Neutrophil (primary cell): ENCODE data around the gene TSR1.

Experiments used
- H3K27ac ChIP-seq: fragments of 200-600 bp; sonication (generic); 2 replicates; pipeline ENCODE4 v1.5.1; 2016; ENCODE audit warnings: mild to moderate bottlenecking, moderate library complexity
- H3K27me3 ChIP-seq: fragments of 200-600 bp; sonication (generic); 2 replicates; pipeline ENCODE4 v1.6.0; 2016; ENCODE audit warnings: mild to moderate bottlenecking
- H3K36me3 ChIP-seq: fragments of 200-600 bp; sonication (generic); 2 replicates; pipeline ENCODE4 v1.5.1; 2017
- H3K4me1 ChIP-seq, 2 experiments: fragments of 200-600 bp in 1 of 2; sonication (generic) in 1 of 2; 1 replicate in 1 of 2; 2 replicates in 1 of 2; pipeline versions ENCODE4 v1.5.1 to v1.6.1; 2013 to 2016; ENCODE audit warnings: low read depth in 1 of 2, low read length in 1 of 2, mild to moderate bottlenecking in 1 of 2, moderate library complexity in 1 of 2; ENCODE audit not compliant: control insufficient read depth in 1 of 2, insufficient read depth in 1 of 2
- H3K4me3 ChIP-seq, 2 experiments: fragments of 200-600 bp in 1 of 2; sonication (generic) in 1 of 2; 1 replicate in 1 of 2; 2 replicates in 1 of 2; pipeline ENCODE4 v1.5.1; 2013 to 2016; ENCODE audit warnings: low read depth in 1 of 2, low read length in 1 of 2, mild to moderate bottlenecking in 1 of 2, moderate library complexity in 1 of 2
- H3K9me3 ChIP-seq: fragments of 200-600 bp; sonication (generic); 2 replicates; pipeline ENCODE4 v1.5.1; 2016
- CTCF ChIP-seq: fragments of 200-600 bp; sonication (generic); IDR thresholded peaks from 2 replicates; pipeline ENCODE4 v1.5.1; 2016; ENCODE audit warnings: antibody characterized with exemption

TSR1 gene

GRCh38 chr17:2279707-2280106 lies 56.5 kb downstream of the TSR1 start:
- Histone ChIP-seq H3K27me3 (no peaks in the 10 kb centered on the region), H3K27ac (no peak overlapping the region), H3K4me1 (peaks cover 15 to 19% of the 10 kb centered on the region in 2 experiments), H3K4me3 (no peak overlapping the region), H3K9me3 (no peaks in the 10 kb centered on the region), H3K36me3 (peaks cover 73% of the 10 kb centered on the region)
- TF ChIP-seq CTCF = no peak

- peaks cover 80% of the 10 kb centered on the region for H3K36me3 ChIP-seq
These were observed 58.7 kb downstream of the TSR1 start for GRCh38 chr17:2277429-2278170.

GRCh38 chr17:2275722-2276121 lies 60.5 kb downstream of the TSR1 start:
- Histone ChIP-seq H3K27ac (no peak overlapping the region), H3K4me1 (no peaks in the 10 kb centered on the region), H3K4me3 (no peak overlapping the region), H3K36me3 (peaks cover 70% of the 10 kb centered on the region), H3K9me3 (no peaks in the 10 kb centered on the region), H3K27me3 (no peaks in the 10 kb centered on the region)
- TF ChIP-seq CTCF = no peak

More at GRCh38 chr17:2277429-2278170, 58.7 kb downstream of the TSR1 start:
- Histone ChIP-seq H3K27ac (no peak overlapping the region), H3K27me3 (no peaks in the 10 kb centered on the region), H3K4me1 (peaks cover 10 to 11% of the 10 kb centered on the region in 2 experiments), H3K9me3 (no peaks in the 10 kb centered on the region), H3K4me3 (no peak overlapping the region)
- TF ChIP-seq CTCF = no peak

GRCh38 chr17:2274414-2274813 lies 61.8 kb downstream of the TSR1 start:
- Histone ChIP-seq H3K27ac (no peak overlapping the region), H3K4me3 (no peak overlapping the region), H3K27me3 (no peaks in the 10 kb centered on the region), H3K9me3 (no peaks in the 10 kb centered on the region), H3K36me3 (peaks cover 68% of the 10 kb centered on the region), H3K4me1 (no peaks in the 10 kb centered on the region)
- TF ChIP-seq CTCF = no peak
